A549 (cell line): ENCODE measurements around the gene MLC1.

Experiments
- CHD2 ChIP-seq: fragments of 150-350 bp; IDR thresholded peaks from 2 replicates; pipeline ENCODE4 v1.6.1; 2014; ENCODE audit warnings: low read length; ENCODE audit not compliant: partially characterized antibody
- EP300 ChIP-seq, 2 experiments: fragments of >200 bp; sonication (Bioruptor Twin); formaldehyde crosslinking; IDR thresholded peaks; 2 replicates in 1 of 2; 3 replicates in 1 of 2; pipeline ENCODE4 v1.6.1; 2016 to 2017
- HOXB5 ChIP-seq: fragments of 250-450 bp; sonication (Bioruptor Pico); IDR thresholded peaks from 2 replicates; pipeline ENCODE4 v1.5.0; 2020; ENCODE audit warnings: mild to moderate bottlenecking, moderate library complexity
- JUN ChIP-seq, 2 experiments: fragments of >200 bp; sonication (Bioruptor Twin); formaldehyde crosslinking; IDR thresholded peaks; 2 replicates in 1 of 2; 3 replicates in 1 of 2; pipeline ENCODE4 v1.6.1; 2016 to 2017
- JUNB ChIP-seq: fragments of >200 bp; sonication (Bioruptor Twin); formaldehyde crosslinking; IDR thresholded peaks from 2 replicates; pipeline ENCODE4 v1.6.1; 2016
- MYC ChIP-seq: IDR thresholded peaks from 2 replicates; pipeline ENCODE4 v1.6.1; 2012; ENCODE audit warnings: mild to moderate bottlenecking, inconsistent platforms, low read length, improper control_type of control experiment, borderline replicate concordance
- TF ChIP-seq, protein P1 (sequence below): fragments of 450-650 bp; IDR thresholded peaks from 2 replicates; pipeline ENCODE4 v1.6.1; 2014; ENCODE audit warnings: antibody characterized with exemption
- TF ChIP-seq, protein P2 (sequence below): fragments of >200 bp; sonication (Bioruptor Twin); formaldehyde crosslinking; IDR thresholded peaks from 3 replicates; pipeline ENCODE4 v1.5.1; 2016
- TF ChIP-seq, protein P3 (sequence below): fragments of 250-450 bp; sonication (Bioruptor Pico); IDR thresholded peaks from 2 replicates; pipeline ENCODE4 v1.5.0; 2020; ENCODE audit warnings: low read depth, mild to moderate bottlenecking, moderate library complexity
- TF ChIP-seq, protein P4 (sequence below): fragments of 200-600 bp; sonication (generic); IDR thresholded peaks from 2 replicates; pipeline ENCODE4 v1.6.1; 2016; ENCODE audit warnings: antibody characterized with exemption, mild to moderate bottlenecking, moderate library complexity
- TF ChIP-seq, protein P5 (sequence below): IDR thresholded peaks from 2 replicates; pipeline ENCODE4 v1.6.1; 2012
- TF ChIP-seq, protein P6 (sequence below): IDR thresholded peaks from 2 replicates; pipeline ENCODE4 v1.6.1; 2012; ENCODE audit warnings: low read depth, borderline replicate concordance

DNA sequence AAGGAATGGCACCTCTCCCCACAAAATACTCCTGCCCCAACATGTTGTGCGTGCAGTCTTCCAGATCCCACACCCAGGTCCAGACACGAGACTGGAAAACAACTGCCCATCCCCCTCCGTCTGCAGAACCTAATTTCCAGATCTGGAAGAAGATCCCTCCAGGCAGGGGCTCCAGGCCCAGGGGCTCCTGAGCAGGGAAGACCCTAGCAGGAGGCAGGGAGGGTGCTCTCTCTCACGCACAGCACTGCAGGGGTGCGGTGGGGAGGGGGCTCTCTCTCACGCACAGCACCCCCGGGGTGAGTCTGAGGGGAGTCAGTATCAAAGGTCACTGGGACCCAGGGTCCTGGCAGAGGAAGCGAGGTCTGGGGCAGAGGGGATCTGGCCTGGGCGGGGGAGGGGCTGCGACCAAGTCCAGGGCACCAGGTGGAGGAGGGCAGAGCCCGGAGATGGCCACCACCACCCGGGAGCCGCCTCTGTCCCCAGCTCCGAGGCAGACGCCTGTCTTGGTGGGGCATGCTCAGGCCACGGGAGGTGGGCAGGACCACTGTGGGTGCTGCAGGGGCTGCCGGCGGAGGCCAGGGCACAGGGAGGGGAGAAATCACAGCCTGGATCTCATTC, 1.7 kb downstream of the MLC1 start:
- TF ChIP-seq, protein P1, sequence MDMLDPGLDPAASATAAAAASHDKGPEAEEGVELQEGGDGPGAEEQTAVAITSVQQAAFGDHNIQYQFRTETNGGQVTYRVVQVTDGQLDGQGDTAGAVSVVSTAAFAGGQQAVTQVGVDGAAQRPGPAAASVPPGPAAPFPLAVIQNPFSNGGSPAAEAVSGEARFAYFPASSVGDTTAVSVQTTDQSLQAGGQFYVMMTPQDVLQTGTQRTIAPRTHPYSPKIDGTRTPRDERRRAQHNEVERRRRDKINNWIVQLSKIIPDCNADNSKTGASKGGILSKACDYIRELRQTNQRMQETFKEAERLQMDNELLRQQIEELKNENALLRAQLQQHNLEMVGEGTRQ: no peak
- TF ChIP-seq, protein P2, sequence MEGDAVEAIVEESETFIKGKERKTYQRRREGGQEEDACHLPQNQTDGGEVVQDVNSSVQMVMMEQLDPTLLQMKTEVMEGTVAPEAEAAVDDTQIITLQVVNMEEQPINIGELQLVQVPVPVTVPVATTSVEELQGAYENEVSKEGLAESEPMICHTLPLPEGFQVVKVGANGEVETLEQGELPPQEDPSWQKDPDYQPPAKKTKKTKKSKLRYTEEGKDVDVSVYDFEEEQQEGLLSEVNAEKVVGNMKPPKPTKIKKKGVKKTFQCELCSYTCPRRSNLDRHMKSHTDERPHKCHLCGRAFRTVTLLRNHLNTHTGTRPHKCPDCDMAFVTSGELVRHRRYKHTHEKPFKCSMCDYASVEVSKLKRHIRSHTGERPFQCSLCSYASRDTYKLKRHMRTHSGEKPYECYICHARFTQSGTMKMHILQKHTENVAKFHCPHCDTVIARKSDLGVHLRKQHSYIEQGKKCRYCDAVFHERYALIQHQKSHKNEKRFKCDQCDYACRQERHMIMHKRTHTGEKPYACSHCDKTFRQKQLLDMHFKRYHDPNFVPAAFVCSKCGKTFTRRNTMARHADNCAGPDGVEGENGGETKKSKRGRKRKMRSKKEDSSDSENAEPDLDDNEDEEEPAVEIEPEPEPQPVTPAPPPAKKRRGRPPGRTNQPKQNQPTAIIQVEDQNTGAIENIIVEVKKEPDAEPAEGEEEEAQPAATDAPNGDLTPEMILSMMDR: no peak
- TF ChIP-seq HOXB5 (CRISPR knock-in tag) (no peak), CHD2 (no peak), EP300 (IDR thresholded peaks at IDR 0.05) (no peak), JUN (IDR thresholded peaks at IDR 0.05) (no peak), JUNB (no peak), MYC (no peak)
- TF ChIP-seq, protein P3, sequence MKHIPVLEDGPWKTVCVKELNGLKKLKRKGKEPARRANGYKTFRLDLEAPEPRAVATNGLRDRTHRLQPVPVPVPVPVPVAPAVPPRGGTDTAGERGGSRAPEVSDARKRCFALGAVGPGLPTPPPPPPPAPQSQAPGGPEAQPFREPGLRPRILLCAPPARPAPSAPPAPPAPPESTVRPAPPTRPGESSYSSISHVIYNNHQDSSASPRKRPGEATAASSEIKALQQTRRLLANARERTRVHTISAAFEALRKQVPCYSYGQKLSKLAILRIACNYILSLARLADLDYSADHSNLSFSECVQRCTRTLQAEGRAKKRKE (CRISPR knock-in tag): no peak
- TF ChIP-seq, protein P4, sequence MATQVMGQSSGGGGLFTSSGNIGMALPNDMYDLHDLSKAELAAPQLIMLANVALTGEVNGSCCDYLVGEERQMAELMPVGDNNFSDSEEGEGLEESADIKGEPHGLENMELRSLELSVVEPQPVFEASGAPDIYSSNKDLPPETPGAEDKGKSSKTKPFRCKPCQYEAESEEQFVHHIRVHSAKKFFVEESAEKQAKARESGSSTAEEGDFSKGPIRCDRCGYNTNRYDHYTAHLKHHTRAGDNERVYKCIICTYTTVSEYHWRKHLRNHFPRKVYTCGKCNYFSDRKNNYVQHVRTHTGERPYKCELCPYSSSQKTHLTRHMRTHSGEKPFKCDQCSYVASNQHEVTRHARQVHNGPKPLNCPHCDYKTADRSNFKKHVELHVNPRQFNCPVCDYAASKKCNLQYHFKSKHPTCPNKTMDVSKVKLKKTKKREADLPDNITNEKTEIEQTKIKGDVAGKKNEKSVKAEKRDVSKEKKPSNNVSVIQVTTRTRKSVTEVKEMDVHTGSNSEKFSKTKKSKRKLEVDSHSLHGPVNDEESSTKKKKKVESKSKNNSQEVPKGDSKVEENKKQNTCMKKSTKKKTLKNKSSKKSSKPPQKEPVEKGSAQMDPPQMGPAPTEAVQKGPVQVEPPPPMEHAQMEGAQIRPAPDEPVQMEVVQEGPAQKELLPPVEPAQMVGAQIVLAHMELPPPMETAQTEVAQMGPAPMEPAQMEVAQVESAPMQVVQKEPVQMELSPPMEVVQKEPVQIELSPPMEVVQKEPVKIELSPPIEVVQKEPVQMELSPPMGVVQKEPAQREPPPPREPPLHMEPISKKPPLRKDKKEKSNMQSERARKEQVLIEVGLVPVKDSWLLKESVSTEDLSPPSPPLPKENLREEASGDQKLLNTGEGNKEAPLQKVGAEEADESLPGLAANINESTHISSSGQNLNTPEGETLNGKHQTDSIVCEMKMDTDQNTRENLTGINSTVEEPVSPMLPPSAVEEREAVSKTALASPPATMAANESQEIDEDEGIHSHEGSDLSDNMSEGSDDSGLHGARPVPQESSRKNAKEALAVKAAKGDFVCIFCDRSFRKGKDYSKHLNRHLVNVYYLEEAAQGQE: no peak
- TF ChIP-seq, protein P5, sequence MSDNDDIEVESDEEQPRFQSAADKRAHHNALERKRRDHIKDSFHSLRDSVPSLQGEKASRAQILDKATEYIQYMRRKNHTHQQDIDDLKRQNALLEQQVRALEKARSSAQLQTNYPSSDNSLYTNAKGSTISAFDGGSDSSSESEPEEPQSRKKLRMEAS: no peak
- TF ChIP-seq, protein P6, sequence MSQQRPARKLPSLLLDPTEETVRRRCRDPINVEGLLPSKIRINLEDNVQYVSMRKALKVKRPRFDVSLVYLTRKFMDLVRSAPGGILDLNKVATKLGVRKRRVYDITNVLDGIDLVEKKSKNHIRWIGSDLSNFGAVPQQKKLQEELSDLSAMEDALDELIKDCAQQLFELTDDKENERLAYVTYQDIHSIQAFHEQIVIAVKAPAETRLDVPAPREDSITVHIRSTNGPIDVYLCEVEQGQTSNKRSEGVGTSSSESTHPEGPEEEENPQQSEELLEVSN: no peak
